HCEC 1CT (cell line): ENCODE results near the gene CDK8.

Experiments used
- DNase-seq: peaks from one replicate; pipeline ENCODE4 v3.0.0-alpha.2; 2017

Gene CDK8

DNA sequence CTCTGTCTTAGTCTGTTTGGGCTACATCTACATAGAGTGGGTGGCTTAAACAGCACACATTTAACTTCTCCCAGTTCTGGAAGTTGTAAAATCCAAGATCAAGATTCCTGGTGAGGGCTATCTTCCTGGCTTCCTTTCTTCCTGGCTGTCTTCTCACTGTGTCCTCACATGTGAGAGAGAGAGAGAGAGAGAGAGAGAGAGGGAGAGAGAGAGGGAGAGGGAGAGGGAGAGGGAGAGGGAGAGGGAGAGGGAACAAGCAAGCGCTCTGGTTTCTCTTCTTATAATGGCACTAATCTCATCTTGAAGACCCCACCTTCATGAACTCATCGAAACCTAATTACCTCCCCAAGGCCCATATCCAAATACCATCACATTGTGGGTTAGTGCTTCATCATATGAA lies 69.2 kb downstream of the CDK8 start:
- DNase-seq, result no peak

DNA sequence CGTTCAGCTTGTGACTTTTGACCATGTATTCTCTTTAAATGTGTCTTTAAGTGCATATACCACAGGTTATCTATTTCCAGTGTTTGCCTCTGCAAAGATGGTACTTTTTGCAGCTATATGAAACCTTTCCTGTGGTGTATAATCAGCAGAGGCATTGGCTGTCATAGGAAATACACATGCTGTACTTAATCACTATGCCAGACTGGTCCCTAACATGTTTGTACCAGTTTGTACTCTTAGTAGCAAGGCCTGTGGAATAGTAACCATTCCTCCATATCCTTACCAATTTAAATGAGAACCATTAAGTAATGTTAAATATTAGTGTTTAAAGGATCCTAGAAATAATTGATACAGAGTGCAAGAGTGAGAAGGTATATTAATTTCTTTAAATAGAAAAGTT lies 69.8 kb downstream of the CDK8 start:
- DNase-seq, result no peak

DNA sequence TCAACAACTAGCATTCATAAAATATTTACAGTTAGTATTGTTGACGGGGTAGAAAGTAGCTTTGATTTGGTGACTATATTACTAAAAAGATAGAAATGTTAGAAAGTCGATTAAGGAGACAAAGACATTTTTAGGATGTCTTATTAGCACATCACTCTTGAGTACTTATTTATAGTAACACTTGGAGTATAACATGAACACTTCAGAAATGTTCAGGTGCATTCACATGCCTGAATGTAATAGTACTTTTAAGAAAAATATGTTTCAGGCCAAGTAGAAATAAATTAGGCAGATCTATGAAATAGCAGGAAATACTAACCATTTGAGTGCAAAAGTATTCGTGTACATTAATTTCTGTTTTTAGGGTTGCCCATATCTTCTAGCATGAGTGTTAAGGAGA lies 70.4 kb downstream of the CDK8 start:
- DNase-seq, result no peak

DNA sequence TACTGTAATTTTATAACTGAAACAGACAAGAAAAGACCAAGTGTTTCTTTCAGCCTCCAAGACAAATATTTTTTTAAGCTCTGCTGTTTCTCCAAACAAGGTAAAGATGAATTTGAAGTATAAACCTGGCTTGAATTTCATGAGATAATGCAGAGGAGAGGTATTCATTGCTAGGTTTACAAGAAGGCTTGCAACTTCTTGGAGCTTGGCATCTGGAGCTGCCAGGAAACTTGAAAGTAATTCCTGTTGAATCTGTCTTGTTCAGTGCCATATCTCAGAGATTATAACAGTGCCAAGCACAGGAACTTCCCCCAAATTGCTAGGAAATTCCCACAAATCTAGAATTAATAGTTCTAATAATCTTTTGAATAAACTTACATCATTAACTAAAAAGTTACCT lies 70.9 kb downstream of the CDK8 start:
- DNase-seq, result no peak

DNA sequence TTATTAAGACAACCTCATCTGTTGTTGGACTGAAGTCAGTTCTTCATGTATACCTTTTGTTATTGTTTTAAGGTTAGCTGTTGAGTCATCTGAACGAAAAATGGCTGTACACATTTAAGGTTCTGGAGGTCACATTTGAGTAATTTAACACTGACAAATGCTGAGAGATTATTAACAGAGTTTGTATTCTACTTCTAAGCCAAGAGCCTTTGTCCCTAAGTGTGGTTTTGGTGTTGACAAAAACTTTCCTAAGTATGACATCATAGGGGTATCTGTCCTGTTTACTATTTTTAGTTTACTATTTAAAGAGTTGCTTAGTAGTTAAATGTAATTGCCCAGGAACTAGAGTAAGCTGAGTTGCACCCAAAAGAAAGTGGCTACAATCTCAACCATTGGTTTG lies 71.9 kb downstream of the CDK8 start:
- DNase-seq, result peak; percentile 11

DNA sequence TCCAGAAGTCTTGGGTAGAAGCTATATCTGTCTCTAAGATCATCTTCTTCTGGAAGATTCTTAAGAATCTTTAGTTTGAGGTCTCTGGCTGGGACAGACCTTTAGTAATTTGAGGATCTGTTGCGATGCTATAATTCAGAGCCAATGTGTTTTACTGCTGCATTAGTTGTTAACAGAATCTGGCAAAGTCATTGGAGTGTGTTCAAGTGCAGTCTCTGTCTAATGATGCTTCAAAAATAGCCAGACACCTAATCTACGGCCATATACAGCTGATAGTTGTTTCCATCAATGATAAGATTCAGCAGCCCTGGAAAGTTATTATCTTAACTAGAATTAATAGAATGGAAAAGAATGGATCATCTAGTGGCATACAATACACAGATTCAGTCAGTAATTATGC lies 72.6 kb downstream of the CDK8 start:
- DNase-seq, result no peak

DNA sequence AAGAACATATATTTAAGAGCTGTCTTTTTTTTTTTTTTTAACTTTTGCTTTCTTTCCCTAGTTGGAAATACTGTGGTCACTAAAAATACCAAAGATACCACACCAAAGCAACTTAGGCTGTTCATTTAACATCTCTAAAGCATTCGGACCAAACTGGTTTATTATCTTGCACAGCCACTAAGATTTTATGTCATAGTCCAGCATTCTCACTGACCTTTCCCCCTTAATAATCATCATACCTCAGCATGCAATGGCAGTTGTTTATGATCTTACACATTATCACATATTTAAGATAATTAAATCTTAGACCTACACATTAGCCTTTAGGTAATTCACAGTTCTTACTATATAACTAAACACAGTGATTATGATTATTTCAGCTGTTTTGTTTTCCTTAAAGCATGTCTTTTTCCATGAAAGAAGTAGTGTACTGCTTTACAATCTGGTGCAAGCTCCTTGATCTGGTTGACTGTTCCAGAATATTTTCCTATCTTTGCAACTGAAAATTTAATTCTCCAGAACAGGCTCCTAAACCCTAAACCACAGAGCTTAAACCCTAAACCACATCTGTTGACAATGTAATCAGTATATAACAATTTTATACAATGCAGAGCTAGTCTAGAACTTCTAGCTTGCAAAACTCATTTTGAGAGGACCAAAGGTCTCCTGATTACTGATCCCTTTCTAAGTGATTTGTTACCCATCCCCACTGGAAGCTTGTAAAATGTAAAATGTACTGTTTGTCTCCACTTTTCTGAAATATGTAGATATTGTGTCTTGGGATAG lies 74.2 kb downstream of the CDK8 start:
- DNase-seq, result no peak

DNA sequence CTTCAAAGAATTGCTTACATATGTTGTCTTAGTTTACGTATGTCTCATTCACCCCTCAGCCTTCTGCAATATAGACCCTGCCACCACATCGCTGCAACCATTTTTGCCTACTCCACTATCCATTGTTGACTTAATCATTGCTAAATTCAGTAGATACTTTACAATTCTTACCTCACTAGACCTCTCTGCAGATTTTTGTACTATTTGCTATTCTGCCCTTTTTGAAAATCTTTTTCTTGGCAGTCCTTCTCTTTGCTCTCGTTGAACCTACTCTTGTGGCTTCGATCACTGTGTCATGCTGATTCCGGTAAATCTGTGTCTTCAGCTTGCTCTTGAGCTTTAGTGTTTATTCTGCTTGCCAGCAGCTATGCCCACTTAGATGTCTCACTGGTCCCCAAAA lies 81.2 kb downstream of the CDK8 start:
- no peak for DNase-seq

DNA sequence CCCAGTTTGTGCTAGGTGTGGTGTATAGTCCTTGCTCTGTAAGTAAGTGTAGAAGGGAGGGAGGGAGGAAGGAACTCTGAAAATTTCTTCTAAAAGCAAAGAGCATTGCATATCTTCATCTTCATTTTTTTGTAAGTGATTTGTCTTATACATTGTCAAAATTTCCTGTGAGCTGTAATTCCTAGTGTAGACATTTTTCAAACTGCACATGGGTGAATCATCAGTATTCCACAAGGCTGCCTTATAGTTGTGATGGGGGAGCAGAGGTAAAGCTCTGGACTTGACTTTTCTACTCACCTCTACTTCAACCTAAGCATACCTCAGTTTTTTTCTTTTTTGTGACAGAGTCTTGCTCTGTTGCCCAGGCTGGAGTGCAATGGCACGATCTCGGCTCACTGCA lies 86.9 kb downstream of the CDK8 start:
- DNase-seq, result no peak

DNA sequence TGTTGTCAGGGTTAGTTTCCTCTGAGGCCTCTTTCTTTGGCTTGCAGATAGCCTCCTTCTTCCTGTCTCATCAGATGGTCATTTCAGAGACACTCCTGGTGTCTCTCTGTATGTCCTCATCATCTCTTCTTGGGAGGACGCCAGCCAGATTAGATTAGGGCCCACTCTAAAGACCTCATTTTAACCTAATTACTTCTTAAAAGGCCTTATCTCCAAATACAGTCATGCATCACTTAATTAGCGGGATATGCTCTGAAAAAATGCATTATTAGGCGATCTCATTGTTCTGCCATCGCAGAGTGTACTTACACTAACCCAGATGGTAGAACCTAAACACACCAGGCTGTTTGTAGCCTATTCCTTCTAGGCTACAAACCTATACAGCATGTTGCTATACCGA lies 89.0 kb downstream of the CDK8 start:
- no peak for DNase-seq

DNA sequence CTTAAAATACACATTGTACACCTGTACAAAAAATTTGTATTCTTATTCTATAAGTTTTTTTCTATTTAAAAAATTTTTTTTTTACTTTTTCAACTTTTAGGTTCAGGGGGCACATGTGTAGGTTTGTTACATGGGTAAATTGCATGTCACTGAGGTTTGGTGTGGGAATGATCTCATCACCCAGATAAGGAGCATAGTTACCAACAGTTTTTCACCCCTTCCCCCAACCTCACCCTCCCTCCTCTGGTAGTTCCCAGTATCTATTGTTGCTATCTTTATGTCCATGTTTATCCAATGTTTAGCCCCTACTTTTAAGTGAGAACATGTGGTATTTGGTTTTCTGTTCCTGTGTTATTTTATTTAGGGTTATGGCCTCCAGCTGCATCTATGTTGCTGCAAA lies 89.9 kb downstream of the CDK8 start:
- DNase-seq, result no peak

DNA sequence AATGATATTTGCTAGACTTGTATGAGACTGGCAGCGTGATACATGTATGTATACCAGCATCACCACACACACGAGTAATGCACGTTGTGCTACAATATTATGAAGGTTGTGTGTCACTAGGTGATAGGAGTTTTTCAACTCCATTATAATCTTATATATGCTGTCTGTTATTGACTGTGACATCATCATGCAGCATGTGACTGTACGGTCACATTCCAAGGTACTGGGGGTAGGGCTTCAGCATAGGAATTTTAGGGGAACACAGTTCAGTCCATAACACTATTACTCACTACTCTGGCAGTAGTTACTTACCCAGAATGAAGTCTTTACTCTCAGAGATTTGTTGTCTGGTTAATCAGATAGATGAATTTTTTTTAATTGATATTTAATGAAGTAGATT lies 91.1 kb downstream of the CDK8 start:
- DNase-seq, result peak; percentile 25

DNA sequence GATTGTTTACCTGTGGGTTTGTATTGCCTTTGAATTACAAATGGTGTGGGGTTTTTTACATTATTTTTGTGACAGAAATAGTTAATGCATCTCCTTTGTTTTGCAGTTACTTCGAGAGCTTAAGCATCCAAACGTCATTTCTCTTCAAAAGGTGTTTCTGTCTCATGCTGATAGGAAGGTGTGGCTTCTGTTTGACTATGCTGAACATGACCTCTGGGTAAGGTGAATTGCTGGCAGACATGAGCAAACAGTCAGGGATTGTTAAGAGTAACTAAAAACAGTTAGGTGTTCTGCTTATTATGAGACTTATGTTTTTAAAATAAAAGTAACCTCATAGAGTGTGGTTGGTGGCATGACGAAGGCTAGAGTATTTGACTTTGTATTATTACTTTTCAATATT lies 95.0 kb downstream of the CDK8 start:
- DNase-seq, result no peak

DNA sequence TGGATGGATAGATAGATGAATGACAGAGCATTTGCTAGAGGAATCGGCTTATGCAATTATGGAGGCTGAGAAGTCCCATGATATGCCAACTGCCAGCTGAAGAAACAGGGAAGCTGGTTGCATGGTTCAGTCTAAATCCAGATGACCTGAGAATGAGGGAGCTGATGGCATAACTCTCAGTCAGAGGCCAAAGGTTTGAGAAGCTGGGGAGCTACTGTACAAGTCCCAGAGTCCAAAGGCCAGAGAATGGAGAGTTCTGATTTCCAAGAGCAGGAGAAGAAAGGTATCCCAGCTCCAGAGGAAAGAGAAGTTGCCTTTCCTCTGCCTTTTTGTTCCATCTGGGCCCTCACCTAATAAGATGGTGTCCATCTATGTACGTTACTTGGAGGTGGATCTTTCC lies 108.3 kb downstream of the CDK8 start:
- DNase-seq, result no peak

DNA sequence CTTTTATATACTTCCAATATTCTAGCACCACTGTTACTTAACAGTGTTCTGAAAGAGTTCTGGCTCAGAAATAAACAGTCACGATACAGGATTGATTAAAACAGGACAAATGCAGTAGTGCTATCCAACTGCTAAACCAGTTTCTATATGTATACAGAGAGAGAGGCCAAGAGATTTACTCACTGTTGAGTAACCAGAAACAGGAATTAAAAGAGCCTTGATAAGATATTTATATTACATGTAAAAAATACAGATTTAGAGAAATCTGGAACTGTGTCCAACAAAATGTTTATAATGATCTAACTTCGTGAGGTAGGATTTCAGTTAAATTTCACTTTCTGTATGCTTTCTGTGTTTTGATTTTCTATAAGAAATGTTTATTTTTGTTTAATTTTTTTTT lies 116.6 kb downstream of the CDK8 start:
- DNase-seq, result no peak

DNA sequence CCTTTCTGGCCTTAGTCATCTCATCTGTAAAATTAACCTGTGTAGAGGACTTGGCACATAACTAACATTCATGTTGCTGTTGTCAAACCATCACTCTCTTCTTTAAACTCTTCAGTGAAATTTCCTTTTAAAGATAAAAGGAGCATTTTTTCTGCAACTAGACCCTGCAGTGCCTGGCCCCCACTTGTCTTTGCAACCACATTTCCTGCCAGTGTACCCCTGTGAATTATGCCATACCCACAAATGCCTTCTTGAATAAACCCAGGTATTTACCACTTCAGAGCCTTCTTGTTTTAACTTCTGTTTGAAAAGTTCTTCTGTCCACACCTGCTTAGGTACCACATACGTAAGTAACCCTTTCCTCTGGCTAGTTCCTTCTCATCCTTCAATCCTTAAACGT lies 118.8 kb downstream of the CDK8 start:
- DNase-seq, result no peak

DNA sequence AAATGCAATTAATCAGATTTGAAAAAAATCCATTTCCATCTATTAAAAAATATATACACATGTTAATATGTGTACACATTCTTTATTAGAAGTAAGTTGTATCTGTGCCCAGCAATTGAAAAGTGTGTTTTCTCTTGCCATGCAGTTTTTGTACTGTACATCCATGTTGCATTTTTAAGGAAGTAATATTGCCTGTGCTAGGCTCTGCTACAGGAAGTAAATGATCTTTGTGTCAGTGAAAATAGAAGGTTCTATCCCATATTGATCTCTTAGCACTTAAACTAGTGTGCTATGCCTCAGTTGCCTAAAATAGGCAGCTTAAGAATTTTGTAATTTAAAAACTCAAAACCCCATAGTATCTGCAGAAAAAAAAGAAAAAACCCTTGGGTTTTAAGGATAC lies 122.5 kb downstream of the CDK8 start:
- no peak for DNase-seq

DNA sequence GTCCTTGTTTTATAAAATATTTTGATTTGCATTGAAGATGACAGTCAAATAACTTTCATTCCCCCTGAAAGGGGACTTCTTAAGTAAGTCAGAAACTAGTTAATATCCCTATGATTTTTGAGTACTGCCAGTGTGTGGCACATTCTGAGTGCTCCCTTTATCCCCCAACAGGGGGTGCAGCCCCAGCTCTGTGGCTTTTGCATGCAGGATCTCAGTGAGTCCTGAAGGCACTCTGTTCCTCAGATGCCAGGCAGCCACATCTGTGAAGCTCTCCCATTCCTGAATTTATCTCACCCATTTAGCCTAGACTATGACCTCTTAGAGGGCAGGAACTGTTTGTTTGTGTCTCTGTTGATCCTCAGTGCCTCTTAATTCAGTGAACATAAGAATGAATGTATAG lies 123.1 kb downstream of the CDK8 start:
- peak; percentile 27 for DNase-seq

DNA sequence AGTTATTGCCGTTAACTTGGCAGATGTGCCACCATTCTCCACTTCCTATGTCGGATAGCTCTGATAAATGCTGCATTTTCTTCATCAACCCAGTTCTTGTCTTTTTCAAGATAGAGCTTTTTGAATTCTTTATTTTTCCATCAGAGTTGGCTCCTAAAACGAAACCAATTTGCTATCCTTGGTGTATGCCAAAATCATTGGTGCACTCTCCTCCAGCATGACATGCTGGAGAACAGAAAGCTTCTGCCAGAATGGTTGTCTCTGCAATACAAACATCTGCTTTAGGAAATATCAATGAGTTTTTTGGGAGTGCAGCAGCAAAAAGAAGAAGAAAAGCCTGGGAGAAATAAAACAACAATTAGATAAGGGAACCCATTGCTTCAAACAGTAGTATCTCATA lies 124.2 kb downstream of the CDK8 start:
- no peak for DNase-seq

DNA sequence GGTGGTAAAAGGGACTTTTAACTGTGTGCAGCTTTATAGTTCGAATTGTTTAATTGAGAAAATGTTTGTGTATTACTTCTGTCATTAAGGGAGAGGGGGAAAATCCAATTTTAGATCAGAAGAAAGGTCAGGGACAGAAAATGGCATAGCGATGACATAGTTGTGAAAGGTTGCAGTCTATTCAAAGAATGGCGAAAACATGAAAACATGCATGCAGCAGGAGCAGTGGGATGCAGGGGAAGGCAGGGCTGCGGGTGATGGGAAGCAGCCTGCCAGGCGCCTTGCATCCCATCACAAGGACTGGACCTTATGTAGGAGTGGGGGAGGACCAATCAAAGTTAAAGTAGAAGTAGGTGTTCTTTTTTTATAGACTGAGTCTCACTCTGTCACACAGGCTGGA lies 125.9 kb downstream of the CDK8 start:
- DNase-seq, result no peak

DNA sequence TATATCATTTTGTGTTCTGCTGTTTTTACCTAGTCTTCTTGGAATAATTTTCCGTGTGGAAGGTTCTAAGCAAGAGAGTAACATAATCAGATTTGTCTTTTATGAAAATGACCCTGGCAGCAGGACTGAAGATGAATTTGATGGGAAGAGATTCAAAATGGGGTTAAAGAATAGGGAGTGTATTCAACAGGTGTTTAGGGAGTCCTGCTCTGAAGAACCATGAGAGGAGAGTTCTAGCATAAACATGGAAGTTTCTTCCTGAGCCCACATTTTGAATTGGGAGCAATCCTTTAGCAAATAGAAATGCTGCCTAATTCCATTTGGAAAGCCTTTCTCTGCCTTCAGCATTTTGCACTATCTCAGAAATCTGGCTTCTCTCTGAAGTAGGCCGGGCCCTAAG lies 127.0 kb downstream of the CDK8 start:
- DNase-seq, result no peak

DNA sequence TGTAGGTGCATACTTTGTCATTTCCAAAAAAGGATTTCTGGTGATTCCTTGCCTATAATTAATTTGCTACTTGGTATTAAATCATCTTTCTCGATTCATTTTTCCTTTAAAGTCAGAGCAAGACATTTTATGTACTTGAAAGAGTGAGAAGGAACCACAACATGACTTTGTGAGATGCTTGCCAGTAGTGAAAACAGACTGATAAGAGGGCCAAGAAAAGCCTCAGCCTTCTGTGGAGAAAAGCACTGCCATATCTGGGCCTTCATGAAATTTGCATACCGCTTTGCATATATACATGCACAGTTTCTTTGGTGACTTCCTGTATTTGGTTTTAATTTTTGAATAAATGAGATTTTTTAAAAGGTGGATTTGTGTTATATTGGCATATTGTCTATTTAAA lies 128.4 kb downstream of the CDK8 start:
- DNase-seq, result no peak

DNA sequence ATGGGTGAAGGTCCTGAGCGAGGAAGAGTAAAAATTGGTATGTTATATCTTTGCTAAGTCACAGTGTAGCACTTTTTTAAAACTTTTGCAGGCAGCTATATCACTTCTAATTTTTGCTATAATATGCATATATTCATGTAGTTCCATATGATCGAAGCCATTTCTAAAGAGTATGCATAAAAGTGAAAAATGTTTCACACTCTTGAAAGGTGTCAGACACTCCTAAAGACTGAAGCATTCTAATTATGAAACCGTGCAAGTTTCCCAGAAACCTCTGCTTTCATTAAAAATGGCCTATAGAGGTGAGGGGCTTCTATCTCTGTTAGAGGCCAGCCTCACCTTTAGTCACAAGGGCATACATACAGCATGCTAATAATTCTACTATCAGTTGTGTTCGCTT lies 128.9 kb downstream of the CDK8 start:
- no peak for DNase-seq

DNA sequence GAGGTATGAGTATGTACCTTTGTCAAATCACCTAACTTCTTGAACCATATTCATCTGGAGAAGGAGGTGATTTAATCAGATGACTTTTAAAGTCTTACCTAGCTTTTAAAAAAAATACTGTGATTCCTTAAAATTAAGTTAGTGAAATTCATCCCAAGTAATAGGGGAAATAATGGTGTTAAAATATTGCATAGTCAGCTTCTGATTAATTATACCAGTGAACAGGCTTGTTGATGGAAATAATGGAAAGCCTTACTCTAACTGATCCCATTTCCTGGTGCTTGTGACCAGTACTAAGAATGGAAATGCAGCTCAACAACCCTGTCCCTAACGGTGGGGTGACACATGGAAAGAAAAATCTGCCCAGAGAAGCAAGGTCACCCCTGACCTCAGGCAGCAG lies 130.7 kb downstream of the CDK8 start:
- no peak for DNase-seq

DNA sequence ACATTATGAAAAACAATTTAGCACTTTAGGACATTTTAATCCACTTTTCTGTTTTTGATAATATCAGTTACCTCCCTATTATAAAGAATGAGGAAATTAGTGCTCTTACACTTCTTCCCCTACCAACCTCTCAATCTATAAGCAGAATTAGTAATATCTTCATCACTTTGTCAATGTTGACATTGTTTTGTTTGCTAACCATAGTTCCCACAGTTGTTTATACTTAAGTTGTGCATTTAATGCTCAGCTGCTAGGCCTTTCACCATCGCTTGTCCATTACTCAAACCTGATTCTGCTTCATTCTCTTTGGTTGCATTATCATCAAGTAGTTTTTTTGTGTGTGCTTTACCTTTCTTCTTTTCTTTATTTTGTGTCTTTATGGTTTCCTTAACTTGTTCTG lies 132.1 kb downstream of the CDK8 start:
- DNase-seq, result no peak

DNA sequence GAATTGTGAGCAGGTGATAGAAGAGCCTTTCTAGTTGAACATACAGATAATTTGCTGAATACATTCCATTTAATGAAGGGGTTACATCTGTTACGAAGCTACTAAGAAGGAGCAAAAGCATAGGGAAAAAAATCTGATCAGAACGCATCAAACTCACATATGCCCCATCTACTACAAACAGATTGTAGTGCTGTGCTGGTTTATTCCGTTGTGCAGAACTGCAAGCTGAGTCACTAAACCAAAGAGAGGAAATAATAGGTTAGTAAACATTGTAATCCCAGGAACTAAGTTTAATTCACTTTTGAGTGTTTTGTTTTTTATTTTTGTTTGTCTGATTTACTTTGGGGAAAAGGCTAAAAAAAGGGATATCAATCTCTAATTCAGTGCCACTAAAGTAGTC lies 136.3 kb downstream of the CDK8 start:
- no peak for DNase-seq
